ENCODE data around the gene TSC1.

- no peak for TF ChIP-seq EZH2 (IDR thresholded peaks at IDR 0.05; ENCODE audit: borderline replicate concordance)
- TF ChIP-seq, protein P1, sequence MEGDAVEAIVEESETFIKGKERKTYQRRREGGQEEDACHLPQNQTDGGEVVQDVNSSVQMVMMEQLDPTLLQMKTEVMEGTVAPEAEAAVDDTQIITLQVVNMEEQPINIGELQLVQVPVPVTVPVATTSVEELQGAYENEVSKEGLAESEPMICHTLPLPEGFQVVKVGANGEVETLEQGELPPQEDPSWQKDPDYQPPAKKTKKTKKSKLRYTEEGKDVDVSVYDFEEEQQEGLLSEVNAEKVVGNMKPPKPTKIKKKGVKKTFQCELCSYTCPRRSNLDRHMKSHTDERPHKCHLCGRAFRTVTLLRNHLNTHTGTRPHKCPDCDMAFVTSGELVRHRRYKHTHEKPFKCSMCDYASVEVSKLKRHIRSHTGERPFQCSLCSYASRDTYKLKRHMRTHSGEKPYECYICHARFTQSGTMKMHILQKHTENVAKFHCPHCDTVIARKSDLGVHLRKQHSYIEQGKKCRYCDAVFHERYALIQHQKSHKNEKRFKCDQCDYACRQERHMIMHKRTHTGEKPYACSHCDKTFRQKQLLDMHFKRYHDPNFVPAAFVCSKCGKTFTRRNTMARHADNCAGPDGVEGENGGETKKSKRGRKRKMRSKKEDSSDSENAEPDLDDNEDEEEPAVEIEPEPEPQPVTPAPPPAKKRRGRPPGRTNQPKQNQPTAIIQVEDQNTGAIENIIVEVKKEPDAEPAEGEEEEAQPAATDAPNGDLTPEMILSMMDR (IDR thresholded peaks at IDR 0.05; ENCODE audit: poor library complexity): no peak
Measured at GRCh38 chr9:132864691-132865090, 79.7 kb downstream of the TSC1 start.
